ENCODE results near the gene CCDC112. TPM values are rescaled to one million over a fixed set of nuclear protein-coding genes. Genes with fewer than 3 reads are reported as not detected.

CCDC112 gene
- total RNA-seq, 1 donor from 2014 or later = 9.1 TPM

DNA sequence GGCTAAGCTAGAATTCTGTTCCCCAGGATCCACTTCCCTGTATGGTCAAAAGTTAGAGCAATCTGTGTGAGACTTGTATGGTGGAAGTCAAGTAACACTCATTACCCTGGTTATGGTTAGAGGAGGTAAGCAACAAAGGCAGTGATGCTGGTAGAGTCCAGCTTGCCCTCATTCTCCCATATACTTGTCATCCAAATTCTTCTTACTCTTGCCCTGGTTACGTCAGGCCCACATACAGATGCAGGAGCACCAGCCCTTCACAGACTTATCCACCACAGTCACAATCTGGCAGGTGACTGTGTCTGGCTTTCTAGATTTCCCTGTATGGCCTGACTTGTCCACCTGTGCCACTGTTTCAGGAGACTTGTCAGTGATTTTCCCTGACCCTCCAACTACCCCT, 69.2 kb downstream of the CCDC112 start:
- Mint-ChIP-seq H3K4me3 (no peak overlapping the region), H3K27me3 (ENCODE audit: low read depth) (no peaks in the 10 kb centered on the region), H3K36me3 (peaks cover 38% of the 10 kb centered on the region), H3K27ac (no peak overlapping the region), H3K4me1 (no peaks in the 10 kb centered on the region), H3K9me3 (peaks cover 3% of the 10 kb centered on the region)
- no peak for TF ChIP-seq CTCF (IDR thresholded peaks at IDR 0.05; ENCODE audit: unreplicated experiment)
- DNase-seq (ENCODE audit: low spot score in 2 of 2, unreplicated experiment in 2 of 2) = no peak

Other genes starting within 250 kb of the CCDC112 start
- gene TRIM36, start 126.7 kb downstream of the CCDC112 start, total RNA-seq = 1.3 to 2.5 TPM (median 1.3 TPM) in 3 replicates
- 40.3 to 41.6 TPM (median 40.9 TPM) in 3 replicates for gene PGGT1B, start 33.8 kb downstream of the CCDC112 start, total RNA-seq
- gene FEM1C, start 248.1 kb upstream of the CCDC112 start, total RNA-seq = 15.2 to 15.9 TPM (median 15.5 TPM) in 3 replicates

All from mesothelial cell of epicardium (in vitro differentiated cells).